NK-92 treated with Interleukin-12 subunit alpha and Interleukin-12 subunit beta, amount 100 ng/mL, for 24 hours (cell line): ENCODE results near the gene ALDH7A1.
A peak's percentile ranks its signal among the peaks of the same experiment; 100 is the strongest.
"Not testable (repeated sequence)": the region's sequence is repeated elsewhere in the genome, so short reads cannot be mapped to it uniquely, and the experiment has no call there.

Source experiments
- DNase-seq: peaks from one replicate; lab custom pipeline; 2025; lab: John Stamatoyannopoulos, UW

Gene ALDH7A1

GRCh38 chr5:126594748-126595485 is at the start of gene ALDH7A1:
Gene ALDH7A1, minus strand, starts transcription at chr5:126595219. Its CDS starts 21 bp downstream, at chr5:126595198.
- no peak for DNase-seq

- DNase-seq: no peak
Observed at GRCh38 chr5:126641387-126641786, 46.4 kb upstream of the ALDH7A1 start.

- DNase-seq: no peak
Observed at GRCh38 chr5:126640866-126641265, 45.8 kb upstream of the ALDH7A1 start.

DNA sequence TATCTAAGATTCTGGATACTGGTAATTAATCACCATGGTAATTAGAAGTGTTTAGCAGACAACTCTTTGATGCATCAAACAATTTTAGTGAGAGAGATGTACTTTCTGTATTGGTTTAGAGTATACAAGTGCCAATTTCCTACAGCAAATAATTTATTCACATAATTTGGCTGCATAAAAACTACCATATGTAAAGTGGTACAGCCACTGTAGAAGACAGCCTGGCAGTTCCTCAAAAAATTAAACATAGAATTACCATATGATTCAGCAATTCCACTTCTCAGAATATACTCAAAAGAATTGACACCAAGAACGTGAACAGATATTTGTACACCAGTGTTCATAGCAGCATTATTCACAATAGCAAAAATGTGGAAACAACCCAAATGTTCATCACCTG is 41.9 kb upstream of the ALDH7A1 start:
- no peak for DNase-seq

DNA sequence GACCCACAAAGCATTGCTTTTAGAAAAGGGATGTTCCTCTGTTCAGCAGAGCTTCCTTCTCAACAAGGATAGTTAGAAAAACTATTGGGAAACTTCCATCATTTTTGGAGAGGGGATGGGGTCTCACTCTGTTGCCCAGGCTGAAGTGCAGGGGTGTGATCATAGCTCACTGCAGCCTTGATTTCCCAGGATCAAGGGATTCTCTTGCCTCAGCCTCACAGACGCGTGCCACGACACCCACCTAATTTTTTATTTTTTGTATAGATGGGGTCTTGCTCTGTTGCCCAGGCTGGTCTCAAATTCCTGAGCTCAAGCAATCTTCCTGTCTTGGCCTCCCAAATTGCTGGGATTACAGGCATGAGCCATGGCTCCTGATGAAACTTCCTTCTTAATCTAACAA is 40.6 kb upstream of the ALDH7A1 start:
- DNase-seq: no peak

- DNase-seq: no peak
Observed at GRCh38 chr5:126633552-126633951, 38.5 kb upstream of the ALDH7A1 start.

GRCh38 chr5:126631920-126632319 is 36.9 kb upstream of the ALDH7A1 start:
- no peak for DNase-seq

- DNase-seq: no peak
Observed at GRCh38 chr5:126628102-126628501, 33.1 kb upstream of the ALDH7A1 start.

DNA sequence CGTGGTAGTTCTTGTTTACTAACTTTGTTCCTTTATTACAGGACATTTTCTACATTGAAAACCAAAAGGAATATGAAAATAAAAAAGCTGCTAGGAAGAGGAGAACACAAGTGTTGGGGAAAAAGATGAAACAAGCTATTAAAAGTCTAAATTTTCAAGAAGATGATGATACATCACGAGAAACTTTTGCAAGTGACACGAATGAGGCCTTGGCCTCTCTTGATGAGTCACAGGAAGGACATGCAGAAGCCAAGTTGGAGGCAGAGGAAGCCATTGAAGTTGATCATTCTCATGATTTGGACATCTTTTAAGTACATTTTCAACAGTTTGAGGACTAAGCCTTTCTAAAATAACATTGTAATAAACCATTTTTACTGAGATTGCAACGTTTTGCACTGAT is 29.5 kb upstream of the ALDH7A1 start:
- no peak for DNase-seq

GRCh38 chr5:126619781-126620180 is 24.8 kb upstream of the ALDH7A1 start:
- DNase-seq: no peak

DNA sequence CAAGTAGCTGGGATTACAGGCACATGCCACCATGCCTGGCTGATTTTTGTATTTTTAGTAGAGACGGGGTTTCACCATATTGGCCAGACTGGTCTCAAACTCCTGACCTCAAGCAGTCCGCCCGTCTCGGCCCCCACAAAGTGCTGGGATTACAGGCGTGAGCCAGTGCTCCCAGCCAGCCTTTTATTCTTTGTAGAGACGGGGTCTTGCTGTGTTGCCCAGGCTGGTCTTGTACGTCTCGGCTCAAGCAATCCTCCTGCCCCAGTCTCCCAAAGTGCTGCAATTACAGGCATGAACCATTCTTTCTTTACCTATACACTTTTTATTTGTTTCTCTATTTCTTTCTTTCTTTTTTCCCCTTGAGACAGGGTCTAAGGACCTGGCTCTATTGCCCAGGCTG is 22.6 kb upstream of the ALDH7A1 start:
- not testable (repeated sequence) for DNase-seq

DNA sequence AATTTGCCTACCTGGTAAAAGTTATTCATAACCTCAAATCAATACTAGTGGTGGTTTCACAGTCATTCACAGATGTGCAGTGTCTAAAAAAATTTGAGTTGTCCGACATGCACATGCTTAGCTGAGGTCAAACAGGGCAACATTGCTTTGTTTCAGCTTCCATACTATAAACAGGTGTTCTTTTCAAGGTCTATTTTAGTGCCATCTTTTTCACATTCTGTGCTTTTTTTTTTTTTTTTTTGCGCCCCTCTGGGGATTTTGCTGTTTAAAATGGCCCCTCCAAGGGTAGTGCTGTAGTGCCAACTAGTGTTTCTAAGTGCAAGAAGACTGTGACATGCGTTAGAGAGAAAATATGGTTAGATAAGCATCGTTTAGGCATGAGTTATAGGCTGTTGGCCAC is 20.3 kb upstream of the ALDH7A1 start:
- no peak for DNase-seq

DNA sequence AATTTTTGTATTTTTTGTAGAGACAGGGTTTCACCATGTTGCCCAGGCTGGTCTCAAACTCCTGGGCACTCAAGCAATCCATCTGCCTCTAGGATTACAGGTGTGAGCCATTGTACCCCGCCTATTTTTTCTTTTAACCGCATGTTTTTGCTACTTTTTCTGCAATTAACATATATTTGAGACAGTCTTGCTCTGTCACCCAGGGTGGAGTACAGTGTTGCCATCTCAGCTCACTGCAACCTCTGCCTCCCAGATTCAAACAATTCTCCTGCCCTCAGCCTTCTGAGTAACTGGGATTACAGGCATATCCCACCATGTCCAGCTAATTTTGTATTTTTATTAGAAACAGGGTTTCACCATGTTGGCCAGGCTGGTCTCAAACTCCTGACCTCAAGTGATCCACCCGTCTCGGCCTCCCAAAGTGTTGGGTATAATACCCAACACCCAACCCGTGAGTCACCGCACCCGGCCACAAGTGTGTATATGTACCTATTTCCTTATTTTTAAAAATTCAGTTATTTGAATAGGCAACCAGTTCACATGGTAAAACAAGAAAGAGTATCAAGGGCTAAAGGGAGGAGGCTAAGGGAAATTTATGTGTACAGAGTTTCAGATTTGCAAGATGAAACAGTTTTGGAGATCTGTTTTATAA is 19.0 kb upstream of the ALDH7A1 start:
- no peak for DNase-seq

- no peak for DNase-seq
Observed at GRCh38 chr5:126610616-126611015, 15.6 kb upstream of the ALDH7A1 start.

- DNase-seq: no peak
Observed at GRCh38 chr5:126610160-126610559, 15.1 kb upstream of the ALDH7A1 start.

- DNase-seq: no peak
Observed at GRCh38 chr5:126605525-126605924, 10.5 kb upstream of the ALDH7A1 start.

DNA sequence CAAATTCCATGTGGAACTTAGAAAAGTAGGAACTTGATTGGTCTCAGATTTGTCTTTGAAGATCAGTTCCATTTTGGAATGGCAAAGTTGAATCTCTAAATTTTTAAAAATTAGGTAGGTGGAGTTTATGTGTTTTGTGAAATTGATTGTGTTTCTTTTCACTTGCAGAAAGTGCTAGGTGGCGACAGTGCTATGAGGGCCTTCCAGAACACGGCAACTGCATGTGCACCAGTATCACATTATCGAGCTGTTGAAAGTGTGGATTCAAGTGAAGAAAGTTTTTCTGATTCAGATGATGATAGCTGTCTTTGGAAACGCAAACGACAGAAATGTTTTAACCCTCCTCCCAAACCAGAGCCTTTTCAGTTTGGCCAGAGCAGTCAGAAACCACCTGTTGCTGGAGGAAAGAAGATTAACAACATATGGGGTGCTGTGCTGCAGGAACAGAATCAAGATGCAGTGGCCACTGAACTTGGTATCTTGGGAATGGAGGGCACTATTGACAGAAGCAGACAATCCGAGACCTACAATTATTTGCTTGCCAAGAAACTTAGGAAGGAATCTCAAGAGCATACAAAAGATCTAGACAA is 8.5 kb upstream of the ALDH7A1 start:
- DNase-seq: no peak

DNA sequence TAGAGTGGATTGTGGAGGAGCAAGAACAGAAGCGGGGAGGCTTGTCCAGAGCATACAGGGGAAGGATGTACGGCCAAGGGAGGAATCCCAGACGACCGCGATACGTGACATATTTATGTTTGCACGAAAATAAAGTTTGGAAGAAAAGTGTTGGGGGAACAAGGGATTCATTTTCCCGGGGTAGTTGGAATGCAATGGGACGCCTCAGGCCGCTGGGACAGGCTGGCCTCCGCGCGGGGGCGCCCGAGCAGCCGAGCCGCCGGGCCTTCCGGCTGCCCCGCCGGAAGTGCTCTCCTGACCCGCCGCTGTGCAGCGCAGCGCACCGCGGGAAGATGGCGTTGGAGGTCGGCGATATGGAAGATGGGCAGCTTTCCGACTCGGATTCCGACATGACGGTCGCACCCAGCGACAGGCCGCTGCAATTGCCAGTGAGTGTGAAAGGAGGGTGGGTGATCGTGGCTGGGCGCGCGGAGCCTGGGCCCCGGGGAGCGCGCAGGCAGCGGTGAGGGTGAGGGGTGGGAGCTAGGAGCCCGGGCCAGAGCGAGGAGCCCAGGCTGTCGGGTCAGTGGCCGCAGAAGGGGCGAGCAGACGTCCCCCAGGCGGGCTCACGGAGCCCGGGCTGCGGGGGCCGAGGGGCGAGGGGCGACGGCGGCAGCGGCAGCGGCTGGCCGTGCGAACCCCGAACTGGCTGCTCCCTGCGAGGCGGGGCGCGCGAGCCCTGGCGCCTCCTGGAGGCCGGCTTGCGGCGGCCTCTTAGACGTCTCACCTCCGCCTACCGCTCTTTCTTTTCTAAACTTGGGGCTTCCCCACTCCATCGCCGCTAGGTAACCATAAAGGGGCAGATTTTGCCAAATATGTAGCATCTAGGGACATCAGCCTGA is 5.9 kb upstream of the ALDH7A1 start, which contains the start of gene PHAX:
Gene PHAX (plus strand): TSS at position 317 of the 881 bp plus-strand sequence. CDS start 16 bp downstream, at position 333.
- DNase-seq: peak; percentile 64

DNA sequence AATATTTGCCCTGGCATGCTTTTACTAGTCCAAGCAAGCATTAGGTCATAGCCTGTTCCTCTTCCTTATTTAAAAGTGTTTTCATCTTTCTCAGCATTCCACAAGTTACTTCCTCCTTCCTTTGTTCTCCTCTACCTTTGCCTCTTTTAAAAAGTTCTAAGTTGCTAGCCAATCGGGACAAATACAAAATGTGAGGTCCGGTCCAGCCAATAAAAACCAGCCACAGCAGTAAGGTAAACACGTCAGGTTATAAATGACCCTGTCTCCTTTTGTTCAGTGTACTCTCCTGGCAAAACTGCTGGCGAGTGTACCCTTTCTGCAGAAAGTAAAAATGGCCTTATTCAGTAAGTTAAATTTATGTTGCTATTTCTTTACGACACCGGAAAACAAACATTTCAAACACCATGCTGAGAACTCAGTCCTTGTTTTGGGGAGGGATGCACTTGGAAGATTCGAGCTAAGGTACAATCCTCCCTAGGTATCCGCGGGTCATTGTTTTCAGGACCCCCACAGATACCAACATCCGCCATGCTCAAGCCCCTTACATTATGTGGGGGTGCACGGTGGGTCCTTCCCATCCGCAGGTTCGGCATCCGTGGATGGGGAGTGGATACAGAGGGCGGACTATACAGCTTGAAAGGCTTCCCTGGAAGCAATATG is 5.1 kb upstream of the ALDH7A1 start:
- not testable (repeated sequence) for DNase-seq

DNA sequence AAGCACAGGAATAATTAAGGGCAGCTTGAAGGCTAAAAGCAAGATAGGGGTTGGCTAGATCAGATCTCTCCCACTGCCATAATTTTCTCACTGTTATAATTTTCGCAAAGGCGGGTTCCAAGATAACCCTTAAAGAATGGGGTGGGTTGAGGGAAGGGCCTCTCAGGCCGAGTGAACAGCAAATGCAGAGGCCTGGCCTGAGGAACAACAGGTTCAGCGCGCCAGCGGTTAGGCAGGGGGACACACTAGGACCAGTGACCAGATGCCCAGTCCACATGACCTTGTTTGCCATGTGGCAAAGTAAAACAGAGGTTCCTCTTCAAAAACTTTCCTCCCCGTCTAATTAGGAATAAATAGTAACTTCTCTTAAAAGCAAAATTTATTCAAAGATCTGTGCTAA is 4.5 kb upstream of the ALDH7A1 start:
- no peak for DNase-seq

DNA sequence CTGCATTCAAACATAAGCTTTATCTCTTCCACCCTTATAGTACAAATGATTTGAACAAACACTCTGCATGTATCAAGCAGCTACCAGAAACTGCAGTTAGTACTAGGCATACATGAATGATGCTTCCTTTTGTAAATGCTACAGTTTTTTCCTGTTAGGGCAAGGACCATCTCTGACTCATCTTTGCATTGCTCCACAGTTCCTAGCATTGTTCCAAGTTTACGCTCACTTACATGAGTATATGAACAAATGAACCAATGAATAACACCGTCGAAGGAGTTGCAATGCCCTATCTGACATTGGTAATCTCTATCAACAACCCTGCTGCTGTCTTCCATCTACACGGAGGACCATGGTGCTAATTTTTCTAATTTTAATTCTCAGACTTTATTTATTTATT is 2.1 kb upstream of the ALDH7A1 start:
- no peak for DNase-seq
